NCI-H446 treated with DMSO at 0.1 percent for 48 hours (cell line): ENCODE data around the gene PPAN.

ENCODE experiments used
- DNase-seq: peaks from one replicate; lab custom pipeline; 2025; lab: John Stamatoyannopoulos, UW

The PPAN gene

GRCh38 chr19:10106100-10106936 is at the start of gene PPAN:
PPAN (plus strand) TSS chr19:10106362; CDS start chr19:10106395, 33 bp downstream.
- DNase-seq: peak; percentile 98

- no peak for DNase-seq
These were observed 44.3 kb upstream of the PPAN start for GRCh38 chr19:10061717-10062310.

GRCh38 chr19:10068205-10068604 is 38.0 kb upstream of the PPAN start:
- no peak for DNase-seq

GRCh38 chr19:10069046-10069445 is 37.1 kb upstream of the PPAN start:
- DNase-seq: no peak

GRCh38 chr19:10070730-10071446 is 35.3 kb upstream of the PPAN start:
- no peak for DNase-seq

- peak; percentile 8 for DNase-seq
These were observed 32.0 kb upstream of the PPAN start for GRCh38 chr19:10074153-10074552.

GRCh38 chr19:10076535-10076934 is 29.6 kb upstream of the PPAN start:
- no peak for DNase-seq

- no peak for DNase-seq
These were observed 27.8 kb upstream of the PPAN start for GRCh38 chr19:10078329-10078728.

- no peak for DNase-seq
These were observed 27.1 kb upstream of the PPAN start for GRCh38 chr19:10079031-10079453.

- no peak for DNase-seq
These were observed 22.3 kb upstream of the PPAN start for GRCh38 chr19:10083911-10084310.

GRCh38 chr19:10084803-10085202 is 21.4 kb upstream of the PPAN start:
- no peak for DNase-seq

- no peak for DNase-seq
These were observed 20.2 kb upstream of the PPAN start, which contains the start of gene SHFL for GRCh38 chr19:10085641-10086590. SHFL (plus strand) TSS chr19:10086317; CDS start chr19:10086428, 111 bp downstream.

GRCh38 chr19:10086591-10087192 is 19.5 kb upstream of the PPAN start:
- no peak for DNase-seq

- DNase-seq: no peak
These were observed 18.7 kb upstream of the PPAN start for GRCh38 chr19:10087296-10088061.

GRCh38 chr19:10088949-10089554 is 17.1 kb upstream of the PPAN start:
- no peak for DNase-seq

GRCh38 chr19:10089801-10090375 is 16.3 kb upstream of the PPAN start:
- no peak for DNase-seq

- DNase-seq: no peak
These were observed 14.8 kb upstream of the PPAN start for GRCh38 chr19:10091370-10091687.

GRCh38 chr19:10091895-10092641 is 14.1 kb upstream of the PPAN start:
- DNase-seq: no peak
